GM12873 (cell line): Measurements from ENCODE around the gene ZC3HAV1.

ENCODE experiments used
- TF ChIP-seq, protein P1 (sequence below): IDR thresholded peaks from 2 replicates; pipeline ENCODE4 v1.5.1; 2012; ENCODE audit warnings: low read depth, mild to moderate bottlenecking, moderate library complexity, low read length, control low read depth; ENCODE audit not compliant: insufficient read depth; ENCODE audit errors: missing control alignments

ZC3HAV1 gene

DNA sequence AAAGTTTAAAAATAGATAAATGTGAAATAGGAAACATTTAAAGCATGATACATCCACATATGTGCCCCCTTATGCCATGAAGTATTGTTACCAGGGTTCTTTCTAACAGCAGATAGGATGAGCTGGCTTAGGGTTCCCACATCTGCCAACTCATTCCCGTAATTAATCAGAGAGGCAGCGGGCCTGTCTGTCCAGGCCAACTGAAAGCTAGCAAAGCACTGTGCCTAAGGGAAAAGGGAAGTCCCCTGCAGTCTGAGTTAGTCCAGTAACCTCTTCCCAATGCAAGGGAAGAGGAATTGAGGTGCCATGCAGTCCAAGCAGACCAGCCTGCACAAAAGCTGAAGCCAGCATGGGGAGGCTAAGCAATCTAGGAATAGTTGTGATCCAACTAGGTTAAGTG, 55.4 kb downstream of the ZC3HAV1 start:
- TF ChIP-seq, protein P1, sequence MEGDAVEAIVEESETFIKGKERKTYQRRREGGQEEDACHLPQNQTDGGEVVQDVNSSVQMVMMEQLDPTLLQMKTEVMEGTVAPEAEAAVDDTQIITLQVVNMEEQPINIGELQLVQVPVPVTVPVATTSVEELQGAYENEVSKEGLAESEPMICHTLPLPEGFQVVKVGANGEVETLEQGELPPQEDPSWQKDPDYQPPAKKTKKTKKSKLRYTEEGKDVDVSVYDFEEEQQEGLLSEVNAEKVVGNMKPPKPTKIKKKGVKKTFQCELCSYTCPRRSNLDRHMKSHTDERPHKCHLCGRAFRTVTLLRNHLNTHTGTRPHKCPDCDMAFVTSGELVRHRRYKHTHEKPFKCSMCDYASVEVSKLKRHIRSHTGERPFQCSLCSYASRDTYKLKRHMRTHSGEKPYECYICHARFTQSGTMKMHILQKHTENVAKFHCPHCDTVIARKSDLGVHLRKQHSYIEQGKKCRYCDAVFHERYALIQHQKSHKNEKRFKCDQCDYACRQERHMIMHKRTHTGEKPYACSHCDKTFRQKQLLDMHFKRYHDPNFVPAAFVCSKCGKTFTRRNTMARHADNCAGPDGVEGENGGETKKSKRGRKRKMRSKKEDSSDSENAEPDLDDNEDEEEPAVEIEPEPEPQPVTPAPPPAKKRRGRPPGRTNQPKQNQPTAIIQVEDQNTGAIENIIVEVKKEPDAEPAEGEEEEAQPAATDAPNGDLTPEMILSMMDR, result no peak

GRCh38 chr7:139051655-139052054, 57.9 kb downstream of the ZC3HAV1 start:
- TF ChIP-seq, protein P1, result no peak

DNA sequence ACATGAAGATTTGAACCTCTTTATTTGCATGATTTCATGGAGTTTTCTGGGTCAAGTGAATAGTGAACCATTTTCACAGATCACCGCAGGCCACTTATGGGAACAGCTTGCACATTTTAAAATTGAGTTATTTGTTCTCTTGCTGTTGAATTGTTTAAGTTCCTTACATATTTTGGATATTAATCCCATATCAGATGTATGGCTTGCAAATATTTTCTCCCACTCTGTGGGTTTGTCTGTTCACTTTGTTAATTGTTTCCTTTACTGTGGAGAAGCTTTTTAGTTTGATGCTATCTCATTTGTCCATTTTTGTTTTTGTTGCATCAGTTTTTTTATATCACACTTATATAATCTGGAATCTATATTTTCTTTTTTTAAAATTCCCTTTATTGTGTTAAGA, 59.6 kb downstream of the ZC3HAV1 start:
- TF ChIP-seq, protein P1, result no peak

DNA sequence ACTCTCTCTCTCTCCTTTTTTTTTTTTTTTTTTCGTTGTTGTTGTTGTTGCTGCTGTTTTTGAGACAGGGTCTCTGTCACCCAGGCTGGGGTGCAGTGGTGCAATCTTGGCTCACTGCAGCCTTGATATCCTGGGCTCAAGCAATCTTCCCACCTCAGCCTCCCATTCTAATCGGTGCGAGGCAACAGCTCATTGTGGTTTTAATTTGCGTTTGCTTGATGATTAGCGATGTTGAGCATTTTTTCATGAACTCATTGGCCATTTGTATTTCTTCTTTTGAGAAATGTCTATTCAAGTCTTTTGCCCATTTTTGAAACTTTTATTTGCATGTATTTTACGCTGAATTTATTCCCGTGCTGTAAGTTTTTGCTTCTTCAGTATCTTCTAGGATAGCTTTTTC, 60.4 kb downstream of the ZC3HAV1 start:
- TF ChIP-seq, protein P1, result no peak

GRCh38 chr7:139047970-139048369, 61.5 kb downstream of the ZC3HAV1 start:
- TF ChIP-seq, protein P1, result no peak

- TF ChIP-seq, protein P1, result no peak
Measured at GRCh38 chr7:139046143-139046542, 63.4 kb downstream of the ZC3HAV1 start.

GRCh38 chr7:139044813-139045794, 64.4 kb downstream of the ZC3HAV1 start:
- TF ChIP-seq, protein P1, result no peak
